Measurements from ENCODE around the gene DERA.
"Not testable (repeated sequence)": the region's sequence is repeated elsewhere in the genome, so short reads cannot be mapped to it uniquely, and the experiment has no call there.

The DERA gene

DNA sequence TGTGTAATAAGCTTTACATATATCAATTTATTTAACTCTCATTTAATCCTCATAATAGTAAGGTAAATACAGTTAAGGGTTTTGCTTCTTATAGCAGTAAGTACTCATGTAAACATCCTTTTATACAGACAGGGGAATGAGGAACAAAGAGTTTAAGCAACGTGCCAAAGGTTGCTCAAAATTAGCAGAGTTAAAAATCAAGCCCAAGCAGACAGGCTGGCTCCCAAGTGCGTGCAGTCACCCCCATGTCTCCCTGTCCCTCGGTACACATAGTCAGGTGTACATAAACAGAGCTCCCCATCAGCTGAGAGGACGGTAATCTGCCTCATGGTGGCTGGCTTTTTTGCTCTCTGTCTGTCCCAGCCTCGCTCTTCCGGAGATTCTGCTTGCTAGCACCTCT, 126.4 kb downstream of the DERA start:
- no peak for TF ChIP-seq JUND (IDR thresholded peaks at IDR 0.05; ENCODE audit: low read depth)
- in situ Hi-C loops (cut with HindIII; ENCODE audit: low pct_unique_long_range_greater_than_20kb, low sequenced_read_pairs), result no loop called here
- DNase-seq (ENCODE audit: low read depth in 1 of 2, low spot score in 1 of 2), result no peak

- no peak for TF ChIP-seq JUND (IDR thresholded peaks at IDR 0.05; ENCODE audit: low read depth)
- in situ Hi-C loops (cut with HindIII; ENCODE audit: low pct_unique_long_range_greater_than_20kb, low sequenced_read_pairs), result no loop called here
- DNase-seq (ENCODE audit: low read depth in 1 of 2, low spot score in 1 of 2), result no peak
Measured at GRCh38 chr12:16043480-16043879, 132.3 kb downstream of the DERA start.

GRCh38 chr12:16046266-16046665, 135.1 kb downstream of the DERA start:
- in situ Hi-C loops (cut with HindIII; ENCODE audit: low pct_unique_long_range_greater_than_20kb, low sequenced_read_pairs), result no loop called here
- no peak for DNase-seq (ENCODE audit: low read depth in 1 of 2, low spot score in 1 of 2)
- no peak for TF ChIP-seq JUND (IDR thresholded peaks at IDR 0.05; ENCODE audit: low read depth)

- in situ Hi-C loops (cut with HindIII; ENCODE audit: low pct_unique_long_range_greater_than_20kb, low sequenced_read_pairs), result no loop called here
- DNase-seq (ENCODE audit: low read depth in 1 of 2, low spot score in 1 of 2), result no peak
- no peak for TF ChIP-seq JUND (IDR thresholded peaks at IDR 0.05; ENCODE audit: low read depth)
Measured at GRCh38 chr12:16048511-16048910, 137.4 kb downstream of the DERA start.

DNA sequence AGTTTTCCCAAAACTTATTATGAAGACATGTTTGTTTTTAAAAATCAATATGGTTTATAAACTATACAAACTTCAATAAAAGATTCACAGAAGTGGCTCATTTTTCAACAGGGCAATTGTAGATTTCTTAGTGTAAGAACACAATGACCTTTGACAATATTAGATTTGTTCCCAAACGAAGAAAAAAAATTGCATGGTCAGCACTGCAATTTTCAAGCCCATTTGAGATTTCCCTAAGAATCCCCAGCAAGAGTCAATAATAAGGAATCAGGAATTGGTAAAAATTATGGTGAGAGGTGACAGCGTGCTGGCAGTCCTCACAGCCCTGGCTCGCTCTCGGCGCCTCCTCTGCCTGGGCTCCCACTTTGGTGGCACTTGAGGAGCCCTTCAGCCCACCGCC, 145.8 kb downstream of the DERA start:
- no peak for TF ChIP-seq JUND (IDR thresholded peaks at IDR 0.05; ENCODE audit: low read depth)
- no peak for DNase-seq (ENCODE audit: low read depth in 1 of 2, low spot score in 1 of 2)
- in situ Hi-C loops (cut with HindIII; ENCODE audit: low pct_unique_long_range_greater_than_20kb, low sequenced_read_pairs), result no loop called here

DNA sequence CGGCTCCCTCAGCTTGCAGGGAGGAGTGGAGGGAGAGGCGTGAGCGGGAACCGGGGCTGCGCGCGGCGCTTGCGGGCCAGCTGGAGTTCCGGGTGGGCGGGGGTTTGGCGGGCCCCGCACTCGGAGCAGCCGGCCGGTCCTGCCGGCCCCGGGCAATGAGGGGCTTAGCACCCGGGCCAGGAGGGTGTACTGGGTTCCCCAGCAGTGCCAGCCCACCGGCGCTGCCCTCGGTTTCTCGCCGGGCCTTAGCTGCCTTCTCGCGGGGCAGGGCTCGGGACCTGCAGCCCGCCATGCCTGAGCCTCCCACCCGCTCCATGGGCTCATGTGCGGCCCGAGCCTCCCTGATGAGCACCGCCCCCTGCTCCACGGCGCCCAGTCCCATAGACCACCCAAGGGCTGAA, 146.2 kb downstream of the DERA start:
- in situ Hi-C loops (cut with HindIII; ENCODE audit: low pct_unique_long_range_greater_than_20kb, low sequenced_read_pairs), result not testable (repeated sequence)

GRCh38 chr12:16062611-16063010, 151.5 kb downstream of the DERA start:
- no peak for TF ChIP-seq JUND (IDR thresholded peaks at IDR 0.05; ENCODE audit: low read depth)
- DNase-seq (ENCODE audit: low read depth in 1 of 2, low spot score in 1 of 2), result no peak
- in situ Hi-C loops (cut with HindIII; ENCODE audit: low pct_unique_long_range_greater_than_20kb, low sequenced_read_pairs), result no loop called here

More for the DNA sequence above, 146.2 kb downstream of the DERA start:
- DNase-seq (ENCODE audit: low read depth in 1 of 2, low spot score in 1 of 2), result not testable (repeated sequence)

DNA sequence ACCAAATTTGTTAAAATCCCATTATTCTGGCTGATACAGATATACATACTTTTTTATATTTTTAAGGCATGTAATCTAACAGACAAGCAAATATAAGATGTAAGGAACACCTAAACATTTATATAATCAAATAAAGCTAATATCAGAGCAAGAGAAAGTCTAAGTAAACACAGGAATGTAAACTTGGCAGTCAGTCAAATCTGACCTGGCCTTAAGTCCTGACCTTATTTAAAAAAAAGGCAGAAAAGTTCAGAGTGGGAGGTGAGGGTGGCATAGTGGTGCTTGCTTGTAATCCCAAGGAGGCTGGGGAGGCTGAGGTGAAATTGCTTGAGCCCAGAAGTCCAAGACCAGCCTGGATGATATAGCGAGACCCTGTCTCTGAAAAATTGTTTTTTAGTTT, 152.6 kb downstream of the DERA start:
- no peak for TF ChIP-seq JUND (IDR thresholded peaks at IDR 0.05; ENCODE audit: low read depth)
- in situ Hi-C loops (cut with HindIII; ENCODE audit: low pct_unique_long_range_greater_than_20kb, low sequenced_read_pairs), result no loop called here
- DNase-seq (ENCODE audit: low read depth in 1 of 2, low spot score in 1 of 2), result no peak

DNA sequence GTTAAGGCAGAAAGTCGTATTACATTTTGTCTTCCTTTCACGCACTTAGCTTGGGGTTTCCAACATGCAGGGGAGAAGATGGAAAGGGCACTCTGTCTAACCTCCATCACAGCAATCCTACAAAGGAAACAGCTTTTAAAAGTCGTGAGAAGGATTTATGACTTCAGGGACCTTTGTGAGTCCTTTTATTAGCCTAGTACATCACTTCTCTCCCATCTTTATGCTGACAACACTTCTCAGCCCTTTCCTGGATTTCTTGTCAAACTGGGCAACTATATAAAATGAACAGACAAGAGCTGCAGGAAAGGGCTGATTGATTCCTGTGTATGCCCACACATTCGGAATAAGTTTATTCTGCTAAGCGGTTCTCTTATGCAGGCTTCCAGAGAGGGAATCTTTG, 159.0 kb downstream of the DERA start:
- in situ Hi-C loops (cut with HindIII; ENCODE audit: low pct_unique_long_range_greater_than_20kb, low sequenced_read_pairs), result no loop called here
- no peak for DNase-seq (ENCODE audit: low read depth in 1 of 2, low spot score in 1 of 2)
- TF ChIP-seq JUND (IDR thresholded peaks at IDR 0.05; ENCODE audit: low read depth), result no peak

DNA sequence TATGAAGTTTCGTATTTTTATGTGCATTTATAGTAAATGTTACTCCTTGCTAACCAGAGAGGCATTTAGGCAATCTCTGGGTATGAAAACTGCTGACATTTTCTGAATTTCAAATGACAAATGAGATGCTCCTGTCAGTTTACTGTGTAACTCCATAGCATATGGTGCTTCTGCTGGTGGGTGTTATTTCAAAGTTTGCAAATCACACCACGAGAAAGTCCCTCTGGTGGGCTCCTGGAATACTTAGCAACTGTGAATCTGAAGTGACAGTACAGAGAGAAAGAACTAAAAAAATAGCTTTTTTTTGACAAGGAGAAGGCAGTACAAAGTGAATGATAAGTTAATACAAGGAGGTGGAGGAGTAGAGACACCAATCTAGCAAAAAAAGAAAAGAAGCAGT, 161.5 kb downstream of the DERA start:
- in situ Hi-C loops (cut with HindIII; ENCODE audit: low pct_unique_long_range_greater_than_20kb, low sequenced_read_pairs), result no loop called here
- no peak for TF ChIP-seq JUND (IDR thresholded peaks at IDR 0.05; ENCODE audit: low read depth)
- DNase-seq (ENCODE audit: low read depth in 1 of 2, low spot score in 1 of 2), result no peak

- DNase-seq (ENCODE audit: low read depth in 1 of 2, low spot score in 1 of 2), result no peak
- in situ Hi-C loops (cut with HindIII; ENCODE audit: low pct_unique_long_range_greater_than_20kb, low sequenced_read_pairs), result no loop called here
- TF ChIP-seq JUND (IDR thresholded peaks at IDR 0.05; ENCODE audit: low read depth), result no peak
Measured at GRCh38 chr12:16074894-16075293, 163.8 kb downstream of the DERA start.

GRCh38 chr12:16075887-16076286, 164.8 kb downstream of the DERA start:
- in situ Hi-C loops (cut with HindIII; ENCODE audit: low pct_unique_long_range_greater_than_20kb, low sequenced_read_pairs), result no loop called here
- no peak for TF ChIP-seq JUND (IDR thresholded peaks at IDR 0.05; ENCODE audit: low read depth)
- no peak for DNase-seq (ENCODE audit: low read depth in 1 of 2, low spot score in 1 of 2)

GRCh38 chr12:16076557-16076956, 165.4 kb downstream of the DERA start:
- no peak for TF ChIP-seq JUND (IDR thresholded peaks at IDR 0.05; ENCODE audit: low read depth)
- peak; percentile 42 to 81 for DNase-seq (ENCODE audit: low read depth in 1 of 2, low spot score in 1 of 2)
- in situ Hi-C loops (cut with HindIII; ENCODE audit: low pct_unique_long_range_greater_than_20kb, low sequenced_read_pairs), result no loop called here

DNA sequence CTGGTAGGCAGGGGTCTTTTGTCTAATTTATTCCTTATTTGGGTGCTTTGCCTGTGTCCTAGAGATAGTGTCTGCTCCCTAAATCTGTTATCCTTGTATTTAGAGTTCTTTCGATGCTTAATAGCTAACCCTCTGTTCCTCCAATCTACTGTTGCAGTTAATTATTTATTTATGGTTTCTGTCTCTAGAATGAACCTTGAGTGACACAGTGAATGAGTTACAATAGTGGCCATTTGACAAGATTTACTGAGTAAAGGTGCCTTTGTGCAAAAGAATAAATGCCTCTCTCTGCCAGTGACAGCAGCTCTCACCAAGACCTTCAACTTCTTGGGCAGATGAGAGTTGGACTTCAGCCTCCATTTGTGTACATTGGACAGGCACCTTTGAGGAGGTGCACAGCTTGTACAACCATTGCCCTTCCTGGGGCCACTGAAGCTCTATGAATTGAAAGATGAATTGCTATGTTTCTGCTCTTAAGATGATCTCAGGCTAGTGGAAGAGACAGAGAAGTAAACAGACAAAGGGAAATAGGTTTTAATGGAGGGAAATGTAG, 165.9 kb downstream of the DERA start:
- in situ Hi-C loops (cut with HindIII; ENCODE audit: low pct_unique_long_range_greater_than_20kb, low sequenced_read_pairs), result no loop called here
- no peak for DNase-seq (ENCODE audit: low read depth in 1 of 2, low spot score in 1 of 2)
- no peak for TF ChIP-seq JUND (IDR thresholded peaks at IDR 0.05; ENCODE audit: low read depth)
